H1 (cell line): Measurements from ENCODE around the gene TPO. TPM values are rescaled to one million over a fixed set of nuclear protein-coding genes. Genes with fewer than 3 reads are reported as not detected.

Experiments used
- CTCF ChIA-PET: fragments of 300-600 bp; sonication (Branson Sonifier 250); formaldehyde crosslinking; loops from one replicate; lab custom pipeline; 2021; ENCODE audit not compliant: partially characterized antibody; lab: Charles Lee
- POLR2A ChIA-PET: fragments of 300-600 bp; sonication (Branson Sonifier 250); formaldehyde crosslinking; loops from one replicate; lab custom pipeline; 2021; ENCODE audit warnings: inconsistent platforms; ENCODE audit not compliant: partially characterized antibody; lab: Charles Lee
- DNase-seq, 2 experiments: peaks; one replicate each; pipeline versions ENCODE4 v3.0.0 to v3.0.0-alpha.2; 2010 to 2022; ENCODE audit warnings: low spot score in 2 of 2, low read depth in 1 of 2, mixed read lengths in 1 of 2
- FAIRE-seq: peaks from 2 replicates; lab custom pipeline; 2011; peaks lifted over from hg19 to GRCh38; lab: Jason Lieb, UNC
- H2AFZ ChIP-seq: 2 replicates; pipeline ENCODE4 v1.8.1; 2012; ENCODE audit warnings: low read length, inconsistent platforms
- H2AK5ac ChIP-seq: 2 replicates; pipeline ENCODE4 v1.6.1; 2013; ENCODE audit warnings: low read depth, low read length
- H2BK120ac ChIP-seq: replicated peaks from 2 replicates; pipeline ENCODE3; 2013; ENCODE audit warnings: low read depth, low read length, inconsistent platforms
- H2BK12ac ChIP-seq: 2 replicates; pipeline ENCODE4 v1.6.1; 2013; ENCODE audit warnings: low read depth, low read length
- H2BK15ac ChIP-seq: 2 replicates; pipeline ENCODE4 v1.6.1; 2013; ENCODE audit warnings: low read length
- H2BK20ac ChIP-seq: 2 replicates; pipeline ENCODE4 v1.6.1; 2013; ENCODE audit warnings: low read length
- H2BK5ac ChIP-seq: 2 replicates; pipeline ENCODE4 v1.6.1; 2013; ENCODE audit warnings: low read depth, low read length
- H3K14ac ChIP-seq: 2 replicates; pipeline ENCODE4 v1.6.1; 2013; ENCODE audit warnings: inconsistent platforms; ENCODE audit not compliant: insufficient read length
- H3K18ac ChIP-seq: 2 replicates; pipeline ENCODE4 v1.6.1; 2013; ENCODE audit warnings: low read length; ENCODE audit errors: extremely low read depth
- H3K23ac ChIP-seq: 2 replicates; pipeline ENCODE4 v1.6.1; 2013; ENCODE audit warnings: inconsistent platforms; ENCODE audit not compliant: insufficient read length
- H3K23me2 ChIP-seq: 2 replicates; pipeline ENCODE4 v1.6.1; 2013; ENCODE audit warnings: low read depth, low read length
- H3K27ac ChIP-seq: 2 replicates; pipeline ENCODE4 v1.6.1; 2011; ENCODE audit warnings: low read depth, low read length, inconsistent platforms
- H3K27me3 ChIP-seq, 4 experiments: replicated peaks in 1 of 4; 1 replicate in 1 of 4; 2 replicates in 3 of 4; pipeline versions ENCODE4 v1.6.1 to v1.8.1; 2011 to 2013; ENCODE audit warnings: low read length in 3 of 4, mild to moderate bottlenecking in 3 of 4, inconsistent platforms in 2 of 4, mixed read lengths in 2 of 4, moderate library complexity in 1 of 4; ENCODE audit not compliant: control insufficient read depth in 3 of 4, insufficient read depth in 3 of 4; ENCODE audit errors: extremely low read depth in 1 of 4
- H3K36me3 ChIP-seq, 4 experiments: 2 replicates each; pipeline versions ENCODE4 v1.6.1 to v1.8.1; 2011 to 2013; ENCODE audit warnings: mild to moderate bottlenecking in 4 of 4, low read length in 3 of 4, moderate library complexity in 2 of 4, control low read depth in 1 of 4, inconsistent platforms in 1 of 4; ENCODE audit not compliant: insufficient read depth in 4 of 4, control insufficient read depth in 2 of 4
- H3K4ac ChIP-seq: replicated peaks from 2 replicates; pipeline ENCODE3; 2013; ENCODE audit warnings: low read length, low read depth, mixed read lengths, inconsistent platforms; ENCODE audit not compliant: insufficient read length
- H3K4me1 ChIP-seq, 4 experiments: replicated peaks in 1 of 4; 1 replicate in 1 of 4; 2 replicates in 3 of 4; pipeline versions ENCODE4 v1.6.1 to v1.8.1; 2011 to 2013; ENCODE audit warnings: low read length in 3 of 4, inconsistent platforms in 2 of 4, mixed read lengths in 1 of 4; ENCODE audit not compliant: insufficient read depth in 4 of 4, control insufficient read depth in 3 of 4
- H3K4me2 ChIP-seq, 2 experiments: 2 replicates each; pipeline versions ENCODE4 v1.6.1 to v1.8.1; 2011 to 2013; ENCODE audit warnings: low read depth in 2 of 2, low read length in 2 of 2, control low read depth in 1 of 2, inconsistent platforms in 1 of 2, mild to moderate bottlenecking in 1 of 2; ENCODE audit not compliant: insufficient read depth in 1 of 2
- H3K4me3 ChIP-seq, 4 experiments: fragments of 200-600, 300-600 bp in 1 of 4; sonication (generic), shearing (Covaris generic), sonication (Bioruptor Twin) in 1 of 4; 2 replicates each; pipeline versions ENCODE4 v1.5.1 to v1.8.1; 2011 to 2016; ENCODE audit warnings: low read length in 4 of 4, low read depth in 3 of 4, control low read depth in 2 of 4, inconsistent platforms in 2 of 4, mild to moderate bottlenecking in 2 of 4, mixed read lengths in 1 of 4, moderate library complexity in 1 of 4; ENCODE audit not compliant: insufficient read depth in 2 of 4; ENCODE audit errors: extremely low read depth in 1 of 4
- H3K56ac ChIP-seq: replicated peaks from 2 replicates; pipeline ENCODE3; 2013; ENCODE audit warnings: low read depth, mild to moderate bottlenecking, mixed read lengths, low read length, inconsistent platforms; ENCODE audit not compliant: insufficient read length
- H3K79me1 ChIP-seq: 2 replicates; pipeline ENCODE4 v1.6.1; 2013; ENCODE audit warnings: low read depth, low read length, control low read depth
- H3K79me2 ChIP-seq, 2 experiments: 2 replicates each; pipeline versions ENCODE4 v1.6.1 to v1.8.1; 2012 to 2013; ENCODE audit warnings: low read length in 2 of 2, mild to moderate bottlenecking in 2 of 2, inconsistent platforms in 1 of 2; ENCODE audit not compliant: insufficient read depth in 2 of 2, control insufficient read depth in 1 of 2
- H3K9ac ChIP-seq, 4 experiments: replicated peaks in 1 of 4; 1 replicate in 1 of 4; 2 replicates in 3 of 4; pipeline versions ENCODE4 v1.6.1 to v1.8.1; 2011 to 2013; ENCODE audit warnings: low read depth in 3 of 4, low read length in 3 of 4, control low read depth in 2 of 4, mild to moderate bottlenecking in 2 of 4, moderate library complexity in 2 of 4, inconsistent platforms in 1 of 4; ENCODE audit errors: extremely low read depth in 1 of 4
- H3K9me3 ChIP-seq, 2 experiments: 2 replicates each; pipeline versions ENCODE4 v1.6.1 to v1.8.1; 2012 to 2013; ENCODE audit warnings: mild to moderate bottlenecking in 2 of 2, moderate library complexity in 2 of 2, control low read depth in 1 of 2, inconsistent platforms in 1 of 2, low read depth in 1 of 2, low read length in 1 of 2, mixed read lengths in 1 of 2; ENCODE audit not compliant: insufficient read depth in 2 of 2
- H4K20me1 ChIP-seq, 2 experiments: replicated peaks in 1 of 2; 2 replicates each; pipeline versions ENCODE3 to v1.8.1; 2011 to 2013; ENCODE audit warnings: inconsistent platforms in 2 of 2, low read length in 2 of 2, mild to moderate bottlenecking in 1 of 2; ENCODE audit not compliant: insufficient read depth in 2 of 2, control insufficient read depth in 1 of 2
- H4K5ac ChIP-seq: 2 replicates; pipeline ENCODE4 v1.6.1; 2013; ENCODE audit warnings: low read length, low read depth, mixed read lengths, inconsistent platforms; ENCODE audit not compliant: insufficient read length
- H4K8ac ChIP-seq: 2 replicates; pipeline ENCODE4 v1.8.0; 2013; ENCODE audit warnings: mild to moderate bottlenecking, moderate library complexity, low read length, inconsistent platforms; ENCODE audit not compliant: insufficient read depth; ENCODE audit errors: extremely low read depth
- H4K91ac ChIP-seq: replicated peaks from 2 replicates; pipeline ENCODE3; 2013; ENCODE audit warnings: low read length, mixed read lengths, inconsistent platforms; ENCODE audit not compliant: insufficient read length
- CBX8 ChIP-seq: fragments of 300-800, 300-1000 bp; sonication (generic); IDR thresholded peaks from 2 replicates; pipeline ENCODE4 v1.7.1; 2016; ENCODE audit warnings: low read depth, low read length, borderline replicate concordance
- EP300 ChIP-seq, 2 experiments: IDR thresholded peaks; 1 replicate in 1 of 2; 2 replicates in 1 of 2; pipeline ENCODE4 v1.6.1; 2011 to 2012; ENCODE audit warnings: low read depth in 2 of 2, low read length in 2 of 2, mild to moderate bottlenecking in 2 of 2, borderline replicate concordance in 1 of 2, inconsistent platforms in 1 of 2, moderate library complexity in 1 of 2
- GTF2F1 ChIP-seq: IDR thresholded peaks from 2 replicates; pipeline ENCODE4 v1.6.1; 2012; ENCODE audit warnings: low read depth, low read length, improper control_type of control experiment, borderline replicate concordance
- HDAC6 ChIP-seq: IDR thresholded peaks from one replicate; pipeline ENCODE4 v1.7.1; 2012; ENCODE audit warnings: low read depth, mild to moderate bottlenecking, inconsistent platforms, low read length, moderate library complexity
- MAX ChIP-seq: IDR thresholded peaks from 2 replicates; pipeline ENCODE4 v1.6.1; 2012; ENCODE audit warnings: inconsistent platforms
- RAD21 ChIP-seq, 2 experiments: IDR thresholded peaks in 1 of 2; conservative IDR thresholded peaks in 1 of 2; 2 replicates each; pipeline ENCODE4 v1.6.1; 2011; ENCODE audit warnings: low read depth in 2 of 2, low read length in 2 of 2, improper control_type of control experiment in 1 of 2, inconsistent platforms in 1 of 2, mild to moderate bottlenecking in 1 of 2, moderate library complexity in 1 of 2
- RBBP5 ChIP-seq: IDR thresholded peaks from 2 replicates; pipeline ENCODE4 v1.7.1; 2012; ENCODE audit warnings: low read depth, mild to moderate bottlenecking, inconsistent platforms, low read length, moderate library complexity, borderline replicate concordance
- SIN3A ChIP-seq, 2 experiments: IDR thresholded peaks in 1 of 2; conservative IDR thresholded peaks in 1 of 2; 2 replicates each; pipeline ENCODE4 v1.6.1; 2011 to 2012; ENCODE audit warnings: low read length in 2 of 2, improper control_type of control experiment in 1 of 2, low read depth in 1 of 2, mild to moderate bottlenecking in 1 of 2
- SP4 ChIP-seq: IDR thresholded peaks from 2 replicates; pipeline ENCODE4 v1.6.1; 2012; ENCODE audit warnings: low read length, inconsistent platforms
- SRF ChIP-seq: IDR thresholded peaks from 2 replicates; pipeline ENCODE4 v1.6.1; 2011; ENCODE audit warnings: mild to moderate bottlenecking, low read depth, low read length, moderate library complexity
- TEAD4 ChIP-seq: IDR thresholded peaks from 2 replicates; pipeline ENCODE4 v1.6.1; 2012; ENCODE audit warnings: low read depth, low read length, inconsistent platforms, mixed read lengths
- WGBS, 2 experiments: shearing (Covaris generic) in 1 of 2; methylation state at CpG; one replicate each; pipeline versions ENCODE4 v1.1.6 to v1.1.7; 2013 to 2015; ENCODE audit warnings: low lambda C conversion rate in 2 of 2, mixed read lengths in 2 of 2, inconsistent platforms in 1 of 2, low coverage in 1 of 2, missing lambda C conversion rate in 1 of 2; ENCODE audit not compliant: insufficient replicate concordance in 2 of 2, insufficient coverage in 1 of 2, insufficient read length in 1 of 2; ENCODE audit errors: extremely low coverage in 1 of 2, missing lambda C conversion rate in 1 of 2; 5-methylcytosine and 5-hydroxymethylcytosine counted together
- polyA plus RNA-seq, 7 experiments: library from polyadenylated mRNA; depleted of rRNA in 3 of 7; stranded (reverse) in 5 of 7; unstranded in 2 of 7; fragments of >200 nt in 5 of 7; fragments of 200-250 nt in 2 of 7; gene quantifications; 1 replicate in 5 of 7; 2 replicates in 1 of 7; 4 replicates in 1 of 7; pipeline versions ENCODE4 v1.2.1 to v1.2.3, GENCODE V29; 2011 to 2013; ENCODE audit warnings: missing spikeins in 2 of 7, mixed read lengths in 2 of 7
- total RNA-seq: library from RNA; stranded (reverse); fragmentation: NEBNext Ultra II Directional; extraction: Animal tissue kit (Norgen Biotek cat#: 25700); gene quantifications from 2 replicates; pipeline ENCODE4 v1.2.1, GENCODE V29; 2021

Gene TPO
- total and polyA plus RNA-seq, 2 of the 8 experiments (the other 6 are each of a cell fraction or from before 2014, with no cell fraction given): not detected

GRCh38 chr2:1377473-1377872 is 35.8 kb upstream of the TPO start:
- Histone ChIP-seq H3K79me2 (no peaks in the 10 kb centered on the region), H3K4me3 (no peak overlapping the region), H3K23ac (no peak overlapping the region), H2BK15ac (no peak overlapping the region), H3K14ac (no peak overlapping the region), H4K5ac (no peak overlapping the region), H3K79me1 (no peaks in the 10 kb centered on the region), H3K36me3 (no peaks in the 10 kb centered on the region), H3K4me1 (peaks cover 0 to 4% (median 0%) of the 10 kb centered on the region in 4 experiments; a peak in 2 of 7 replicates), H3K56ac (no peak overlapping the region), H3K27me3 (no peaks in the 10 kb centered on the region), H4K8ac (no peak overlapping the region; the same call in 1 of the 2 replicates), H3K23me2 (no peaks in the 10 kb centered on the region), H2BK5ac (no peak overlapping the region), H4K20me1 (no peaks in the 10 kb centered on the region), H4K91ac (no peak overlapping the region), H2BK120ac (no peak overlapping the region), H2BK12ac (no peak overlapping the region), H3K9me3 (no peaks in the 10 kb centered on the region), H3K9ac (no peak overlapping the region), H2AFZ (no peak overlapping the region; the same call in 1 of the 2 replicates), H3K27ac (no peak overlapping the region), H2BK20ac (no peak overlapping the region), H3K4me2 (no peak overlapping the region), H3K18ac (no peak overlapping the region; the same call in 1 of the 2 replicates), H3K4ac (no peak overlapping the region), H2AK5ac (no peak overlapping the region)
- ChIA-PET POLR2A (no interaction called here), CTCF (interaction anchor here (0.6 to 1.0 kb wide), 3 partner anchors 39 to 103 kb away, joined by 3 read pairs; no protein-coding TSS in a partner anchor)
- TF ChIP-seq HDAC6 (no peak), TEAD4 (no peak), EP300 (IDR thresholded peaks at IDR 0.05; ENCODE audit: borderline replicate concordance in 1 of 2, low read depth in 2 of 2, low read length in 2 of 2) (no peak), MAX (no peak), SRF (no peak), RBBP5 (no peak), CBX8 (no peak), RAD21 (IDR thresholded peaks at IDR 0.05 in 1 of 2, conservative IDR thresholded peaks at IDR 0.05 in 1 of 2; ENCODE audit: low read depth in 2 of 2, low read length in 2 of 2) (no peak), SIN3A (conservative IDR thresholded peaks at IDR 0.05 in 1 of 2, IDR thresholded peaks at IDR 0.05 in 1 of 2; ENCODE audit: low read depth in 1 of 2, low read length in 2 of 2) (no peak), SP4 (no peak), GTF2F1 (no peak)
- DNase-seq (no peak), FAIRE-seq (no peak)
- WGBS, 2 experiments: 95% methylated on average over 6 of the region's 6 CpGs; no CpG with 5 or more reads in 1 of the 2 experiments
